CD4-positive, alpha-beta T cell treated with Interleukin-12 subunit alpha and Interleukin-12 subunit beta, for 1 hour (primary cell): ENCODE measurements around the gene SLC9C2.
"Not testable (repeated sequence)": the region's sequence is repeated elsewhere in the genome, so short reads cannot be mapped to it uniquely, and the experiment has no call there.

Experiments used
- DNase-seq: peaks from one replicate; pipeline ENCODE4 v3.0.0-alpha.2; 2020

SLC9C2 gene

DNA sequence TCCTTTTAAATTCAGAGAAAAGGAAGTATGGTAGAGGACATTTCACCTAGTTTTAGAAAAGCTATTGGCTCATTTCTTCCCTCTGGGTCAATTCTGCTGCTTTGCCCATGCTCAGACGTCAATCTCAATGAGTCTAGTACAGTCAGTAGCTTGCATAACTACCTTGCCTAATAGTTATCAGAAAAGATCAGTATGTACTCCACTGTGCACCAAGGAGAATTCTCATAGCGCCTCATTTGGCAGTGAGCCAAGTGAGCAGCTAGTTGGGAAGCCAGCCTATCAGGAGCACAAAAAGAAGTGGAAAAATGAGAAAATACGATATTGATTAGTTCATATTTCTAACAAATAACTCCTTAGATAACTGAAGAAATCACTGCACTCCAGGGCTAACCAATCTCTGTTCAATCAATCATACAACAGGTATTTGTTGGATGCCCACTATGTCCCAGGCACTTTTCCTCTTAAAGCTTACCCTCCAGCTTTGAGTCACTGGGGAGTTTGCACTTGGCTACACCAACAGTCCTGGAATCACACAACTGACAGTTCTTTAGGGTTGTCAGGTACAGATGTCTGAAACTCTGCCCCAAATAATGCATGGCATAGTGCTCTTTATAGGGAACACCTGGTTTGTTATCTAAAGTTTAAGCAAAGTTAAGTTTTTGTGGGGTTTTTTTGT, 75.6 kb downstream of the SLC9C2 start:
- no peak for DNase-seq

DNA sequence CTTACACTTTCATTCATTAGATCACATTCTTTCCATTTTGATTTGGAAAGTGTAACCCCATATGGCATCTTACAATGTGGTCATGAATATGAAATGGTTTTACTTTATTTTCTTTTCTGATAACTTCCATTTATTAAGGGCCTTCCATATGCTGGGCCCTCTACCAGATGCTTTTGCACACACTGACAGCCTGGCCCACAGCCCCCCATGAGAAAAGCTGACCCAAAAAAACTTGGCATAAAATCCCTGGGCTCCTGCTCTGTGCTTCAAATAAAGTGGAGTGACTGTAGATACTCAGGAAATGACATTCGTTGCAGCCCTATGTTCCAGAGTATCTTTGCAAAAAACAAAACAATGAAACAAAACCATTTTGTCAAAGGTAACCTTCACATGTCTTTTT, 76.9 kb downstream of the SLC9C2 start:
- no peak for DNase-seq

- DNase-seq, result no peak
Observed at GRCh38 chr1:173523329-173523728, 79.5 kb downstream of the SLC9C2 start.

GRCh38 chr1:173520799-173521198, 82.1 kb downstream of the SLC9C2 start:
- DNase-seq, result no peak

GRCh38 chr1:173514503-173514902, 88.4 kb downstream of the SLC9C2 start:
- DNase-seq, result not testable (repeated sequence)

- DNase-seq, result no peak
Observed at GRCh38 chr1:173509797-173510196, 93.1 kb downstream of the SLC9C2 start.

DNA sequence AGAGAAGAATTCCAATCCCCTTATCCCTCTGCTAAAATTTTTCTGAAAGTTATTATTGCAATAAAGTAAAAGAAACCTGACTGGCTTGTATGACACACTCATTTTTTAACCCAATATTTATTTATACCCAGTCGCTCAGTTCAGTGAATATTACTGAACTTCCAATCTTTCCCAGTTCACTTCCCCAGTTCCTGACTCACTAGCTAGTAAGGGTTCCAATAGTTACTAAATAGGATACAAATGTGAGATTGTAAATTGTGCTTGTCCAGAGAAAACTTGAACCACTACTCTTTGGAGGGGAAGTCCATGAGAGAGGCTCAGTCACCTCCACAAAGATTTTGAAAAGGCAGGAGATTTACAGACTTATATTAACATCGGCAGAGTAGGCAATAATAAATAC, 94.3 kb downstream of the SLC9C2 start:
- DNase-seq, result no peak

DNA sequence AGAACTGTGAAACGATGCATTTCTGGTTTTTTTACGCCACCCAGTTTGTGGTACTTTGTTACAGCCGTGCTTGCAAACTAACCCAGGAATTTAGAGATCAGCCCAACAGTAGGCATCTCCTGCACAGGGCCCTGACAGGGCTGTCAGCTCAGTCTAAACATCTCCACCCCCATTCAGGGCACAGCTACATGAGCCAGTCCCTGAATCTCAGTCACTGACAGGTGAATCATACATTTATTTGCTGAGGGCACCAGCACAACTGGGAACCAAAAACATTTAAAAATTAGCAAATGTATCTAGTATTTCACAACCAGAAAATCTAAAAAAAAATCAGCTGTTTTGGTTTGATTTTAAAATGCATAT, 95.0 kb downstream of the SLC9C2 start:
- no peak for DNase-seq

- no peak for DNase-seq
Observed at GRCh38 chr1:173507205-173507846, 95.5 kb downstream of the SLC9C2 start.

- no peak for DNase-seq
Observed at GRCh38 chr1:173506437-173506836, 96.4 kb downstream of the SLC9C2 start.

DNA sequence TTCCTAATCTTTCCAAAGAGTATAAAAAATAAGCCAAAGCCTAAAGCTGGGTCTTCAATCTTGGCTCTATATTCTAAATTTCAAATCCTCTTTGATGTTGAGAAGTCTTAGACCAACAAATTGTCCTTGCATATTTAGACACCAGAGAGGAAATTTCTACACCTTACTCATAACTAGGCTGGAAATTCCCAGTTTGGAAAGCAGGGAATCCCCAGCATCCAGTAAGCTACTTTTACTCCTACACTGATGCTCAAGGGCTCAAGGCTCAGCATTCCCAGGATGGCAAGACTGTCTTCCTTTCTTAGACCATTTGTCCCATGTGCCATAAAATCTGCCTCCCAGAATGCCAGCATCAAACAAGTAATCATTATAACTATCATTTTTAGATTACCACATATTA, 97.5 kb downstream of the SLC9C2 start:
- DNase-seq, result no peak

GRCh38 chr1:173504268-173504667, 98.6 kb downstream of the SLC9C2 start:
- DNase-seq, result no peak

- no peak for DNase-seq
Observed at GRCh38 chr1:173503391-173503790, 99.5 kb downstream of the SLC9C2 start.

DNA sequence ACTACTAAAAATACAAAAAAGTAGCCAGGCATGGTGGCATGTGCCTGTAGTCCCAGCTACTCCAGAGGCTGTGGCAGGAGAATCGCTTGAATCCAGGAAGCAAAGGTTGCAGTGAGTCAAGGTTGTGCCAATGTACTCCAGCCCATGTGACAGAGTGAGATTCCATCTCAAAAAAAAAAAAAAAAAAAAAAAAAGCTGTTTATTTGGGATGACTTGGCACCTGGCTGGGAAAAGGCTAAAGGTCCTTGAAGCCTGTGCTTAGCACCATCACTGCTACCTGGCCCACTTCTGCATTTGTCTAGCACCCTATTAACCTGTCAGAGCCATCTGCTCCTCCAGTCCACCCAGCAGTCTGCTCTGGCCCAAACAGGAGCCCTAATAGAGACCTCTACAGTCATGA, 100.8 kb downstream of the SLC9C2 start:
- no peak for DNase-seq

- no peak for DNase-seq
Observed at GRCh38 chr1:173499729-173500128, 103.1 kb downstream of the SLC9C2 start.

DNA sequence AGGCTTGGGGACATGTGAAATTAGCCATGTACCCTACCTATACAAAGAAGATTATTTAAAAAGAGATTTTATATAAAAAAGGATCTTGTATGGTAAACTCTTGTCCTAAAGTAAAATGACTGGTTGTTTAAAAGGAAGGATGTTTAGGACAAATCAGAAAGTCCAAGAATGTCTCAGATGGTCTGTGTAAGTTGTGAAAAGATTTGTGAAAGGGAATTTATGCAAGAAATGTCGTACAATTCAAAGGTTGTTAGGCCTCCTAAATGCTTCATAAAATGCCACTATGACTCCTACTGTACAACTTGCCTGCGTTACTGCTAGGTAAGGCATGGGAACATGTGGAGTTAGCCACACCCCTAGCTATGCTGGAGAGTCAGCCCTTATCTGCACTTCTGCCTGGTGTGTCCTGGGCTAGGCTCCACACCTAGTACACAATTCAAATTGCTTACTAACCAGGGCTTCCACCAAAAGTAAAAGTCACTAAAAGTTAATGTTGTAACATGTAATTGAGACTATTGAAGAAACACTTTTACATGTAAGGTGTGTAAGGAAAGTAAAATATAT, 106.0 kb downstream of the SLC9C2 start:
- no peak for DNase-seq

DNA sequence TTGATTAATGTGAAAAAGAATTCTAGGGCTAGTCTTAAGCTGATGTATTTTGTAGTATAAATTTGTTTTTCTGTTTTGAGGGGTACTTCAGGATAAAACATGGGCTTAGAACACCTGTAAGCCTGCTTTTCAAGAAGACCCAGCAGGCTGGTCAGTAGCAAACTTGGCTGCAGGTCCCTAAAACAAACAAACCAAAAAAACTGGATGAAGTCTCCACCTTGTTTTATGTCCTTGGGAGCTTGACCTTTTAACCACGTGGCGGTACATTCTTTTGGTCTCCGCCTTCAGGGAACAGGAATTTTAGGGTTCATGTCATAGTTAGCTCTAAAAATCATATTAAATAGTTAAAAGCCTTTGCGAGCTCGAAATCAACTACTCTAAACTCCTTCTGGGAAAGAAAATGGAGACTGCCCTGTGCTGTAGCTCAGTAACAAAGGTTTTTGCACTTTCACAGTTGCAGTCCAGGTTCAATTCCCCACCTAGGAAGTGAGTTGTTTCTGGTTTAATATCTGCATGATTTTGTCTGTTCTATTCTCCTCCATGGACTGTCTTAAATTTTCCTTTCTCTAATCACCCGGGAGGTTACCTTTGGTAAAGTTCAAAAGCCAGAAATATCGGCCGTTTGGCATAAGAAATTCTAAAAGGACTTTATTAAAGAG, 107.1 kb downstream of the SLC9C2 start:
- no peak for DNase-seq

GRCh38 chr1:173493125-173493524, 109.7 kb downstream of the SLC9C2 start:
- not testable (repeated sequence) for DNase-seq

GRCh38 chr1:173491508-173491907, 111.4 kb downstream of the SLC9C2 start:
- no peak for DNase-seq

DNA sequence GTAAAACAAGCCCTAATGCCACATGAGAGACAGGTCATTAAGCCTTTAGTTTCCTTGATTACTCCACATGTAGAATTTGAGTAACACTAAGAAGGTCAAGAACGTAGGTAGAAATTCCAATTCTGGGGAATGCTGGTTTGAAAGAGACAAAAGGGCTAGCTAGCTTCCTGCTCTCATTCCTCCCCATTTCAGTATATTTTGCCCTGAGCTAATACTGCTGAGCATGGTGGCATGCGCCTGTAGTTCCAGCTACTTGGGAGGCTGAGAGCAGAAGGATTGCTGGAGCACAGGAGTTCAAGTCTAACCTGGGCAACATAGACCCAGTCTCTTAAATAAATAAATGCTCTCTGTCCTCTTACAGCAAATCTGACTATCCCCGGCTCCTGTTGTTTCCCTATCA, 112.9 kb downstream of the SLC9C2 start:
- no peak for DNase-seq

DNA sequence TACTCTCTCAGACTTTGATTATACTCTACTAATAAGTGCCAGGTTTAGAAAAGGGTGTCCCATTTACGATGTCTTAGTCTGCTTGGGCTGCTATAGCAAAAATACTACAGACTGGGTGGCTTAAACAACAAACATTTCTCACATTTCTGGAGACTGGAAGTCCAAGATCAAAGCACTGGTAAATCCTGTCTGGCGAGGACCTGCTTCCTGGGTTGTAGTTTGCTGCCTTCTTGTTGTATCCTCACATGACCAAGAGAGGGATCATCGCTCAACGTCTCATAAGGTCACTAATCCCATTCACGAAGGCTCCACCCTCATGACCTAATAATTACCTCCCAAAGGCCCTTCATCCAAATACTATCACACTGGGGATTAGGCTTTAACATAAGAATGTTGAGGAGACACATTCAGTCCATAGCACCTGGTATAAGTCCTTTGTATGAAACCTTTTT, 113.7 kb downstream of the SLC9C2 start:
- no peak for DNase-seq

DNA sequence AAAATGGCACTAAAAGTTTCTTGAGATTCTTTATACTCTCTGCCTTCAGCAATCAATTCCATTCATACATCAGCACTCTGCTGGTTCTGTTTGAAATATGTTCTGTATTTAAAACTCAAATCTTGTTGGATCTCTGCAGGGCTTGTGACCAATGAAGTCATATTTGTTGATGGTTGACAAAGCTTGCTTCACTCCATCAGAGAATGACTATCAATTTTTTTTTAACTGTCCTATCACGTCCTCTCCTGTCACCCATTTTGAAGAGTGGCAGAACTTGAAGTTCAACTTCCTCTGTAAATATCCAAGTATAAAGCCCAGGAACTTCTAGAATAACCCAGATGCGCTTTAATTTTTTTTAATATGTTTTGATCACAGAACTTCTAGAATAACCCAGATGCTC, 114.9 kb downstream of the SLC9C2 start:
- no peak for DNase-seq

DNA sequence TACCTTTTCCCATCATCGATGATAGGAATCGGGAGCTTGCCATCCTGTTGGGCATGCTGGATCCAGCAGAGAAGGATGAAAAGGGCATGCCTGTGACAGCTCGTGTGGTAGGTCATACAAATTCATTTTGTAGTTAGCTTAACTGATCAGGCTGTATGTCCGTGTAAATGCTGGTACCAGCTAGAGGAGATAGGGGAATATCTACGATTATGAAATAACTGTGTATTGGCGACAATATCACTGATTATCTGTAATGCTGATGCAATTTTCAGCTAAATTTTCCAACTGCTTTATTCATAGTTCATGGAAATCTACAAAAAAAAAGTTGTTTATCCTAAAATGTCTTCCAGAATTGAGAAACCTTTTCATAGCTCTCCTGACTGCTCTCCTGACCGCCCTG, 117.5 kb downstream of the SLC9C2 start:
- DNase-seq, result no peak

- DNase-seq, result no peak
Observed at GRCh38 chr1:173484276-173484675, 118.6 kb downstream of the SLC9C2 start.
